Brain microvascular endothelial cell (primary cell): ENCODE data around the gene DHX15.
A peak's percentile ranks its signal among the peaks of the same experiment; 100 is the strongest.

ENCODE experiments used
- DNase-seq: peaks from one replicate; pipeline ENCODE4 v3.0.0-alpha.2; 2020
- H3K27ac ChIP-seq: fragments of 250-450 bp; sonication (Bioruptor Pico); 2 replicates; pipeline ENCODE4 v1.5.1; 2020; ENCODE audit warnings: mild to moderate bottlenecking, moderate library complexity
- H3K27me3 ChIP-seq: fragments of 250-450 bp; sonication (Bioruptor Pico); replicated peaks from 2 replicates; pipeline ENCODE4 v1.5.1; 2020; ENCODE audit warnings: mild to moderate bottlenecking
- H3K36me3 ChIP-seq: fragments of 250-450 bp; sonication (Bioruptor Pico); replicated peaks from 2 replicates; pipeline ENCODE4 v1.5.1; 2020; ENCODE audit warnings: mild to moderate bottlenecking
- H3K4me3 ChIP-seq: 2 replicates; pipeline ENCODE4 v1.5.1; 2011; ENCODE audit warnings: low read depth, mild to moderate bottlenecking, control low read depth, low read length, moderate library complexity
- CTCF ChIP-seq: IDR thresholded peaks from 2 replicates; pipeline ENCODE4 v1.5.1; 2011; ENCODE audit warnings: low read depth, mild to moderate bottlenecking, moderate library complexity, low read length, control low read depth, inconsistent platforms; ENCODE audit errors: missing control alignments
- in situ Hi-C: cut with HindIII; loops from 2 replicates; pipeline ENCODE4 v1.10.0; 2017; ENCODE audit warnings: low sequenced_read_pairs, low pct_ligation_motif_present

Gene DHX15

DNA sequence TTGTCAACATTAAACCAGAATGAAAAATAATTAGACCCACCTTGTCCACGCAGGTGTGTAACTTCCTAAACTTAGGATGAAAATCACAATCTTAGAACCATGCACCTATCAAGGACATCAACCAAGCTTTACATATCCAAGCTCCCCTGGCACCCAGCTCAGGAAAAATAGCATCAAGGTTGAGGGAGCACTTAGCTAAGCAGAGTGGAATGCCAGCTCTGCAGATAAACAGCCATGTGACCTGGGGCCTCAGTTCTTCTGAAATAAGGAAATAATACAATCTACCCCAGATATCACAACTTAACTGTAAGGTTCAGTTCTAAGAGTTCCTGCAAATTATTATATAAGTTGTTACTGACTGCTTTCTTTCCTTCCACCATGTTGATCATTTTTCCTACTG is 64.7 kb downstream of the DHX15 start:
- Histone ChIP-seq H3K27me3 (no peaks in the 10 kb centered on the region), H3K27ac (peak overlapping the region; percentile 28), H3K4me3 (no peak overlapping the region), H3K36me3 (peaks cover 15% of the 10 kb centered on the region)
- in situ Hi-C loops: no loop called here
- peak; percentile 43 for DNase-seq
- TF ChIP-seq CTCF: no peak

DNA sequence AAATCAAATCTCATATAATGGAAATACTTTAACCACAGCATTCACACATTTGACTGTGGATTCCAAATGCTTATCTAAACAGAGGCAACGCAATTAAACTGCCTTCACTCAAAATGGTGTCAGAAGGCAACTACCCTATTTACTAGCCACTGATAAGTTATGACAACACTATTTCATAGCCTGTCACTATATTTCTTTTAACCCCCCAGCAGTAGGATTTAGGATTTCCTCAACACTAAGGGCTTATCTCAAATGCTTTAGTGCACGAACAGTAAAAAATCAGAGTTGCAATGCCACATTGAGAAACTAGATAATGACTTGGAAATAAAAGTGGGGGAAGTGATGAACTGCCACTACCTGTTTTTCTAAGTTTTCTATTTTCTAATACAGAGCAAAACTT is 66.7 kb downstream of the DHX15 start:
- no peak overlapping the region for H3K27ac ChIP-seq
- no peak for DNase-seq
- in situ Hi-C loops: no loop called here
- no peaks in the 10 kb centered on the region for H3K27me3 ChIP-seq
- no peak for TF ChIP-seq CTCF
- peaks cover 8% of the 10 kb centered on the region for H3K36me3 ChIP-seq
- H3K4me3 ChIP-seq: no peak overlapping the region

DNA sequence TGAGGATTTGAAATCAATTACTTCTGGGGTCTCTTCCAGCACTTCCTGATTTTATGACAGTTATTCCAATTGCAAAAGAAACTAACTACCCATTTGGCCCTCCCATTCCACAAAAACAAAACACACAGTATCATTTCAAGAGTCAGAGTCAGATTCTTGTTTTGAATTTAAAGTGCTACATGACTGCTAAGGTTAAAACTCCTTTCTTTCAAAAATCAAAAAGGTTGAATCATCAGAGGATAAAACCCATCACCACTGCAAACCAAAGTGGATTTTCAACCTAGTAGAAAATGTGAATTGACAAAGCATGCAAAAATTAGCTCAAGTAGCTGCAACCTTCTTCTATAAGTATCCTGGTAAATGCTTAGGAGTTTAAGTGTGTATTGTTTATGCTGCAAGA is 67.4 kb downstream of the DHX15 start:
- TF ChIP-seq CTCF: no peak
- DNase-seq: no peak
- in situ Hi-C loops: no loop called here

DNA sequence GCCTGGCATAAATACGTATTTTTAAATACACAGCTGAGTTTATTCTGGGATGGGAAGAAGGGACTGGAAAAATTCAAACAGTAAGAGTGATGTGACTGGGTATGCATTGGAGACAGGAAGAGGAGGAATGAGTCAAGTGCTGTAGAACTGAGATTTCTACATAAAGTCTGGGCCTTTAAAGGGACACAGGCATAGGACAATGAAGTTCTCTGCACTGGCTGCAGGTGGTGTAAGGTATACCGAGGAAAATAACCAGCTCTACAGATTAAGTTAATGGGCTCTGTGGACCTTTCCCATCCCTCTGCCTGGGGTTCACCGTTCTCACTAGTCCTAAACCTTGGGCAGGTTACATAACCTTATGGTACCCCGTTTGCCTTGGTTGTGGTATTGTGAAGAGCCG is 68.7 kb downstream of the DHX15 start:
- peaks cover 7% of the 10 kb centered on the region for H3K36me3 ChIP-seq
- no peaks in the 10 kb centered on the region for H3K27me3 ChIP-seq
- H3K27ac ChIP-seq: no peak overlapping the region
- in situ Hi-C loops: no loop called here
- no peak overlapping the region for H3K4me3 ChIP-seq
- TF ChIP-seq CTCF: no peak
- DNase-seq: no peak

More for the DNA sequence above, 67.4 kb downstream of the DHX15 start:
- H3K27ac ChIP-seq: no peak overlapping the region
- H3K4me3 ChIP-seq: no peak overlapping the region
- peaks cover 7% of the 10 kb centered on the region for H3K36me3 ChIP-seq
- H3K27me3 ChIP-seq: no peaks in the 10 kb centered on the region

- Histone ChIP-seq H3K27me3 (no peaks in the 10 kb centered on the region), H3K27ac (no peak overlapping the region), H3K36me3 (peaks cover 7% of the 10 kb centered on the region), H3K4me3 (no peak overlapping the region)
- peak; percentile 52 for TF ChIP-seq CTCF
- DNase-seq: no peak
- in situ Hi-C loops: no loop called here
Measured at GRCh38 chr4:24514808-24515207, 69.5 kb downstream of the DHX15 start.

DNA sequence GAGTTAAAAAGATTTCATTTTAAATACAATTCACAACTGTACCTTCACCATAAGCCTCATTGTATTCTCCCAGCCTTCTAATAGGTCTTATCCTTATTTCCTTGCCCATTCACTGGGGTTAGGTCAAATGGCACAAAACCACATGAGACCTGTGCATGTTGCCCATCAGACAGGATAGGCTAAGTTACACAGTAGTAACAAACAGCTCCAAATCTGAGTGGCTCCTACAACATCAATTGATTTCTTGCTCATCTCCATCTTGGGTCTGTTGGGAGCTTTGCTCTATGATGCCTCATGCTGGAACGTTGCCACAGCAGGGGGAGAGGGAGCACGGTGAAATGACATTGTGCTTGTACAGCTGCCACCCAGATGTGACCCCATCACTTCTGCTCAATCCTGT is 70.6 kb downstream of the DHX15 start:
- no peak for TF ChIP-seq CTCF
- in situ Hi-C loops: no loop called here
- H3K36me3 ChIP-seq: peaks cover 2% of the 10 kb centered on the region
- H3K4me3 ChIP-seq: no peak overlapping the region
- no peak overlapping the region for H3K27ac ChIP-seq
- no peaks in the 10 kb centered on the region for H3K27me3 ChIP-seq
- DNase-seq: no peak
